T-cell (primary cell): ENCODE data around the gene HNRNPA3. TPM values are rescaled to one million over a fixed set of nuclear protein-coding genes. Genes with fewer than 3 reads are reported as not detected.
A peak's percentile ranks its signal among the peaks of the same experiment; 100 is the strongest.
"Not testable (repeated sequence)": the region's sequence is repeated elsewhere in the genome, so short reads cannot be mapped to it uniquely, and the experiment has no call there.

Source experiments
- ATAC-seq, 4 experiments: fragments of 200-7000 bp in 3 of 4; fragments of 150-1000 bp in 1 of 4; cut with Tn5 transposase; replicated peaks in 1 of 4; 1 replicate in 3 of 4; 2 replicates in 1 of 4; pipeline ENCODE4 v1.10.0; 2021; ENCODE audit warnings: moderate library complexity in 3 of 4, mild to moderate bottlenecking in 2 of 4, moderate number of reproducible peaks in 1 of 4
- CTCF ChIA-PET, 2 donors: fragments of 300-600 bp; sonication (Branson Sonifier 250); formaldehyde crosslinking; loops; one replicate each; lab custom pipeline; 2022; ENCODE audit warnings: antibody characterized with exemption in 2 of 2; lab: Charles Lee
- POLR2A ChIA-PET, 2 donors: fragments of 300-600 bp; sonication (Branson Sonifier 250); formaldehyde crosslinking; loops; one replicate each; lab custom pipeline; 2022; ENCODE audit warnings: antibody characterized with exemption in 2 of 2; lab: Charles Lee
- DNase-seq, 35 experiments: peaks; one replicate each; pipeline versions ENCODE4 v3.0.0 to v3.0.0-alpha.2; 2013 to 2023
- H3K27ac ChIP-seq: one replicate; pipeline ENCODE4 v1.5.1; 2013; ENCODE audit warnings: low read length
- H3K27me3 ChIP-seq, 2 experiments: replicated peaks in 1 of 2; 1 replicate in 1 of 2; 2 replicates in 1 of 2; pipeline versions ENCODE4 v1.6.1 to v1.7.0; 2013; ENCODE audit warnings: low read length in 1 of 2, mixed read lengths in 1 of 2; ENCODE audit not compliant: control insufficient read depth in 2 of 2, insufficient read depth in 2 of 2; ENCODE audit errors: extremely low read depth in 1 of 2
- H3K36me3 ChIP-seq, 2 donors: 1 replicate in 1 of 2; 2 replicates in 1 of 2; pipeline versions ENCODE4 v1.6.1 to v1.7.0; 2013; ENCODE audit warnings: low read length in 1 of 2; ENCODE audit not compliant: control insufficient read depth in 2 of 2, insufficient read depth in 1 of 2; ENCODE audit errors: extremely low read depth in 1 of 2
- H3K4me1 ChIP-seq, 2 experiments: 1 replicate in 1 of 2; 2 replicates in 1 of 2; pipeline versions ENCODE4 v1.6.1 to v1.7.0; 2013; ENCODE audit warnings: low read length in 2 of 2, mixed read lengths in 1 of 2; ENCODE audit not compliant: insufficient read depth in 2 of 2, control insufficient read depth in 1 of 2; ENCODE audit errors: extremely low read depth in 1 of 2
- H3K4me3 ChIP-seq, 2 donors: 1 replicate in 1 of 2; 2 replicates in 1 of 2; pipeline versions ENCODE4 v1.5.1 to v1.7.0; 2013; ENCODE audit warnings: mild to moderate bottlenecking in 2 of 2, low read length in 1 of 2, moderate library complexity in 1 of 2; ENCODE audit not compliant: control insufficient read depth in 1 of 2; ENCODE audit errors: extremely low read depth in 1 of 2
- H3K9me3 ChIP-seq: 2 replicates; pipeline ENCODE4 v1.7.0; 2013
- H3K27ac Mint-ChIP-seq, 2 donors: one replicate each; pipeline ENCODE4 v1.8.0; 2020 to 2021; ENCODE audit warnings: mild to moderate bottlenecking in 2 of 2, mixed read lengths in 2 of 2
- H3K27me3 Mint-ChIP-seq, 2 donors: one replicate each; pipeline ENCODE4 v1.8.0; 2021 to 2022; ENCODE audit warnings: mixed read lengths in 2 of 2
- H3K36me3 Mint-ChIP-seq: one replicate; pipeline ENCODE4 v1.8.0; 2021; ENCODE audit warnings: mixed read lengths
- H3K4me1 Mint-ChIP-seq, 3 donors: one replicate each; pipeline ENCODE4 v1.8.0; 2020 to 2022; ENCODE audit warnings: mixed read lengths in 3 of 3, mild to moderate bottlenecking in 1 of 3
- H3K4me3 Mint-ChIP-seq, 3 donors: one replicate each; pipeline ENCODE4 v1.8.0; 2020 to 2022; ENCODE audit warnings: mild to moderate bottlenecking in 3 of 3, mixed read lengths in 3 of 3, moderate library complexity in 3 of 3
- H3K9me3 Mint-ChIP-seq, 3 donors: one replicate each; pipeline ENCODE4 v1.8.0; 2020 to 2022; ENCODE audit warnings: mixed read lengths in 3 of 3
- WGBS: methylation state at CpG from one replicate; pipeline ENCODE4 v1.1.5; 2013; ENCODE audit warnings: missing lambda C conversion rate; ENCODE audit not compliant: insufficient coverage; 5-methylcytosine and 5-hydroxymethylcytosine counted together
- total RNA-seq, 35 experiments: library from RNA in 6 of 35; stranded (reverse) in 6 of 35; fragments of 120-200 nt in 1 of 35; gene quantifications; one replicate each; pipeline versions ENCODE4 v1.2.1 to v1.2.4 and lab custom pipeline; 2013 to 2026

The HNRNPA3 gene
- total RNA-seq, 5 donors from 2014 or later (not counting 1 experiment from before 2014, with no cell fraction given) = 134 to 220 (median 151) TPM

DNA sequence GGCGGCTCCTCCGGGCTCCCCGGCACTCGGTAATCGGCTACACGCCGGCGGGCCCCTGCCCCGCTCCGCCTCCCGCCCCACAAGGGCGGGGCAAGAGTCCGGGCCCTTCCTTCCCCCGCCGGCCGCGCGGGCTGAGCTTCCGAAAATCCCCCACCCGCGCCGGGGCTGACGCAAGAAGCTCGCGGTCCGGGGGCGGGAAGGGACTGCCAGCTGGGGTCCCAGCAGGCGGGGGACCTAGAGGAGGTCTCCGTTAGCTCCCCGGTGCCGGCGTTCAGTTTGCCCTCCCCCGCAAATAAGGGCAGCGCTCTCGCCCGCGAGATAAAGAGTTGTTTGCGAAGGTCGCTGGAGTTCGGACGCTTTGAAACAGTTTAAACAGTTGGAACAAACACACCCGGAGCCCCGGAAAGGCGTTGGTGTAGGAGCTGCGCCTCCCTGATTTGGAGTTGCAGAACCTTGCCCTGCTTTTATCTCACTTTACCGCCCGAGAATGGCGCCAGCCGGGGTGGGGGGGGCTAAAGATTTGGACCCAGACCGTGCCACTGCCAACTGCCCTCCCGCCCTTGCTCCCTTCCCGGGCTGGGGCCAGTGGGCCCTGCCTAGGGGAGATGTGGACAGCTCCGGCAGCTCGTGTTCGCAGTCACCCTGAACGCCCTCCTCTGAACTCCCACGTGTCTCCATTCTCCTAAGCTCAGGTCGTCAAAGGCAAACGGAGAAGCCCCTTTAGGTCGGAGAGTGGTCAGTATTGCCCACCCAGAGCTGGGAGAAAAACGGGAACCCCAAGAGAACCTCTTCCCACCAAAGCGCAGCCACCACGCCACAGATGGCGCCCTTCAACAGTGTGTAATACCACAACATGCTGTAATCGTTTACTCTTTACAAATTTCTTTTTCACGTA, 52.3 kb downstream of the HNRNPA3 start, which contains the start of gene NFE2L2:
Gene NFE2L2, minus strand, starts transcription at position 35 of the 895 bp plus-strand sequence. CDS start 151 bp downstream, outside the sequence.
- Histone ChIP-seq H3K27me3 (no peaks in the 10 kb centered on the region), H3K9me3 (no peaks in the 10 kb centered on the region), H3K27ac (peak within 1 kb of the TSS; percentile 98), H3K4me1 (peaks cover 26 to 33% of the 10 kb centered on the region in 2 experiments), H3K36me3 (no peaks in the 10 kb centered on the region), H3K4me3 (peak within 1 kb of the TSS; percentile 84 to 91)
- Mint-ChIP-seq H3K27ac (peak within 1 kb of the TSS; percentile 99), H3K9me3 (no peaks in the 10 kb centered on the region), H3K4me1 (peaks cover 41 to 49% (median 47%) of the 10 kb centered on the region in 3 donors), H3K36me3 (peaks cover 11% of the 10 kb centered on the region), H3K27me3 (no peaks in the 10 kb centered on the region), H3K4me3 (peak within 1 kb of the TSS; percentile 96 to 97 (median 96))
- ChIA-PET CTCF (interaction anchor here (0.6 to 4.4 kb wide), 32 partner anchors 9 to 233 kb away, joined by 3 to 74 read pairs (median 6); partner anchors contain the start of genes AGPS (in 1 of the 2) and HNRNPA3 (in 1 of the 2)), POLR2A (interaction anchor here (0.5 to 4.1 kb wide), 39 partner anchors 10 to 1568 kb away, joined by 3 to 66 read pairs (median 4); partner anchors contain the start of gene HNRNPA3 (in 1 of the 2))
- ATAC-seq (peak; percentile 69 to 74 (median 74)), DNase-seq (peak; percentile 84 to 97 (median 94))
- under 1% methylated on average over 46 of the region's 66 CpGs for WGBS

DNA sequence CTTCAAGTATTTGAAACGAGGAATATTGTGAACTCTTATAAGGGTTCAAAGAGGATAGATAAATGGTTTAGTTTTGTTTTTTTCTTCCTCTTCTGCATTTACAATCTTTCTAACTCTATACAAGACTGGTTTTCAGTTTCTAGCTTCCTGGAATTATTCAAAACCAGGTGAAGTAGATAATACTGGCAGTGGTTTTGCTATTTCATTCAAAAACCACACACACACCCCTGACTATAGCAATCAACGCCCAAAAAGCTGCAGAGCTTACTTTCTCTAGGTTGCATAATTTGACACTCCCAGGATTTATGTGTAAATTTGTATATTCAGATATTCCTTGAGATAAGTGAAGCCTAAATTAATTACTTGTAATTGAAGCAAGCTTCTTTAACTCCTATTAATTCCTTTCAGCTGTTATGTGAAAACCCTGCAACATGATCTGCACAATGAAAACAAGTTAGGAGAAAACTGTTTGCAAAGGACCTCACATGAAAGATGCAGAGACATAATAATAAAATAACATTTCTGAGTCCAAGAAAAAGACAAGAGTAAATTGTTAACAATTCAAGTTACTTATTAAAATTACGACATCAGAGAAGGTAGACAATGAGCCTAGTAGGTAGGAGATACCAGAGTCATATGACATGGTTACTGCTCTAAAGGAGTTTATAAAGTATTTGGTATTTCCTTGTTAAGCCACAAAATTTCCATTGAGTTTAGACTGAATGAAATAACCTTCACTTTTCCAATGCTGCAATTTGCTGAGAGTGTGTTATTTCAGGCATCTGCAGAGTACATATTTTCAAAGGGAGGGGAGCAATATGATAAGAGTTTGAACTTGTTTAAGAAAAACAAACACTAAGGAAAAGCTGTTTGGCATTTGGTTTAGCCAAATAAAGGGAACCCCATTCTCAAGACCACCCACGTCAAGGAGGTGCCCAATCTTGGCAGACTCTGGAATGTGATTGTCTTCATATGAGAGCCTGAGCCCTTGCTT, 53.5 kb downstream of the HNRNPA3 start:
- peaks cover 5% of the 10 kb centered on the region for H3K36me3 Mint-ChIP-seq
- ATAC-seq (no peak), DNase-seq (peak in 1 of 35 experiments; percentile 44)
- peak overlapping the region; percentile 96 to 97 (median 96) for H3K4me3 Mint-ChIP-seq
- no peaks in the 10 kb centered on the region for H3K36me3 ChIP-seq
- ChIA-PET POLR2A (interaction anchor here (0.5 to 4.1 kb wide), 13 partner anchors 11 to 506 kb away, joined by 3 to 66 read pairs (median 4); partner anchors contain the start of gene HNRNPA3 (in 1 of the 2)), CTCF (interaction anchor here (0.6 to 4.4 kb wide), 17 partner anchors 8 to 118 kb away, joined by 4 to 74 read pairs (median 6); partner anchors contain the start of gene HNRNPA3 (in 1 of the 2))
- no peaks in the 10 kb centered on the region for H3K9me3 Mint-ChIP-seq
- H3K27me3 ChIP-seq = no peaks in the 10 kb centered on the region
- H3K27ac Mint-ChIP-seq = peak overlapping the region; percentile 99
- peaks cover 31 to 39% (median 36%) of the 10 kb centered on the region in 3 donors for H3K4me1 Mint-ChIP-seq
- no peaks in the 10 kb centered on the region for H3K27me3 Mint-ChIP-seq
- H3K9me3 ChIP-seq = no peaks in the 10 kb centered on the region
- peak overlapping the region; percentile 84 to 91 for H3K4me3 ChIP-seq
- H3K27ac ChIP-seq = peak overlapping the region; percentile 98
- no CpG with 5 or more reads among the region's 4 CpGs for WGBS
- peaks cover 15 to 25% of the 10 kb centered on the region in 2 experiments for H3K4me1 ChIP-seq

DNA sequence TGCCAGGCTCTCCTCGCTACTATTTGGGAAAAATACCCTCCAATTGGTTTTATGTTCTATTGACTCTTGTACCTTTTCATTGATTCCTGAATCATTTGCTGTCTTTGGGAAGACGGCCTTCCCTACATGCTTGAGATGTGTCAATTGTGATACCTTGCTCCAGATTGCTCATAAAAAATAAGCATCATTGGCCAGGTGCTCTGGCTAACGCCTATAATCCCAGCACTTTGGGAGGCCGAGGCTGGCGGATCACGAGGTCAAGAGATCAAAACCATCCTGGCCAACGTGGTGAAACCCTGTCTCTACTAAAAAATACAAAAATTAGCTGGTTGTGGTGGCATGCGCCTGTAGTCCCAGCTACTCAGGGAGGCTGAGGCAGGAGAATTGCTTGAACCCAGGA, 54.4 kb downstream of the HNRNPA3 start:
- peaks cover 10 to 16% of the 10 kb centered on the region in 2 experiments for H3K4me1 ChIP-seq
- ChIA-PET CTCF (interaction anchor here (1.2 to 4.4 kb wide), 3 partner anchors 28 to 119 kb away, joined by 4 to 39 read pairs (median 4); no protein-coding TSS in a partner anchor), POLR2A (interaction anchor here (0.6 kb wide), 2 partner anchors 27 to 65 kb away, joined by 4 to 5 read pairs; no protein-coding TSS in a partner anchor)
- H3K4me3 ChIP-seq, H3K27me3 ChIP-seq, H3K36me3 ChIP-seq, H3K4me3 Mint-ChIP-seq, H3K36me3 Mint-ChIP-seq, DNase-seq, H3K9me3 Mint-ChIP-seq, ATAC-seq, H3K27me3 Mint-ChIP-seq, H3K9me3 ChIP-seq: not testable (repeated sequence)
- peaks cover 23 to 30% (median 28%) of the 10 kb centered on the region in 3 donors for H3K4me1 Mint-ChIP-seq
- peak overlapping the region; percentile 99 for H3K27ac Mint-ChIP-seq
- WGBS = 93% methylated on average over 4 of the region's 8 CpGs
- peak overlapping the region; percentile 9 for H3K27ac ChIP-seq

DNA sequence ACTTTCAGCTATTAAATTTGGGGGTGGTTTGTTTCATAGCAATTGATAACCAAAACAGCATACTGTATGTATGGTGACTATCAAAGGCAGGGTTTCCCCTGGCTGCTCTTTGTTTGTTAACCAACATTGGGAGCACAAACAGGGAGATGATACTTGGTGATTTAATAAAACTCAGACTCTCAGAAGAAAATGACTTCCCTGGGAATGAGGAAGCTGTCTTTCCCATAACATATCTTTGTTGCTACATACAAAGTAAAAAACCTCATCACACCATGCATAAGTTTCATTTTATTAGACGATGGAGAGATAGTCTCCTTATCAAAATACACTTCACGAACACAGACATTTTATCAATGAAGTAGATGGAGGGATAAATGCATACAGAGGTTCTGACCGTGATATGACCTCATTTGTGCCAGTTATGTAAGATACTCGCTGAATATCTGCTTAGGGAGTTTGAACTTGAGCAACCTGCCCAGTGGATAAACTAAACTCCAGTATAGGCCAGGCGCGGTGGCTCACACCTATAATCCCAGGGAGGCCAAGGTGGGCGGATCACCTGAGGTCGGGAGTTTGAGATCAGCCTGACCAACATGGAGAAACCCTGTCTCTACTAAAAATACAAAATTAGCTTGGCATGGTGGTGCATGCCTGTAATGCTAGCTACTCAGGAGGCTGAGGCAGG, 55.7 kb downstream of the HNRNPA3 start:
- Mint-ChIP-seq H3K9me3 (no peaks in the 10 kb centered on the region), H3K27ac (no peak overlapping the region), H3K27me3 (no peaks in the 10 kb centered on the region), H3K4me1 (peaks cover 20 to 27% (median 26%) of the 10 kb centered on the region in 3 donors), H3K36me3 (no peaks in the 10 kb centered on the region), H3K4me3 (no peak overlapping the region)
- no peak overlapping the region for H3K4me3 ChIP-seq
- no peaks in the 10 kb centered on the region for H3K36me3 ChIP-seq
- 100% methylated on average over 2 of the region's 8 CpGs for WGBS
- ChIA-PET CTCF (interaction anchor here (0.5 to 0.8 kb wide), 5 partner anchors 8 to 148 kb away, joined by 3 to 6 read pairs (median 4); no protein-coding TSS in a partner anchor), POLR2A (no interaction called here)
- no peak for DNase-seq
- no peak for ATAC-seq
- H3K4me1 ChIP-seq = peaks cover 8 to 10% of the 10 kb centered on the region in 2 experiments
- no peak overlapping the region for H3K27ac ChIP-seq
- H3K9me3 ChIP-seq = no peaks in the 10 kb centered on the region
- no peaks in the 10 kb centered on the region for H3K27me3 ChIP-seq

DNA sequence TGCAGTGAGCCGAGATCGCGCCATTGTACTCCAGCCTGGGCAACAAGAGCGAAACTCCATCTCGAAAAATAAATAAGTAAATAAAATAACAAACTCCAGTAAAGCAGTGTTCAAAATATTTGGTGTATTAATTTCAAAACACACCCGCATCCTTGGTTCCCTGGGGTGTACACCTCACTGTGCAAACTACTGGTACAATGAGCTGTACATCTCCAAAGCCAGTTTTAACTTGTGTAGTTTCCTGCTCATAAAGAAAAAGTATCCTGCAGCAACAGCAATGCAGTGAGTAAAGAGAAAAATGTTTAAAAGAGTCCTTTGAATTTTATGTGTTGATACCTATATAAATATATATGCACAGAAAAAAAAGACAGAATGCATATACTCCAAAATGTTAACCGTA, 56.3 kb downstream of the HNRNPA3 start:
- no peak overlapping the region for H3K27ac ChIP-seq
- no peaks in the 10 kb centered on the region for H3K9me3 Mint-ChIP-seq
- H3K36me3 ChIP-seq = no peaks in the 10 kb centered on the region
- no CpG with 5 or more reads among the region's 7 CpGs for WGBS
- peaks cover 8 to 10% of the 10 kb centered on the region in 2 experiments for H3K4me1 ChIP-seq
- H3K4me3 ChIP-seq = no peak overlapping the region
- CTCF ChIA-PET = no interaction called here
- no peak for DNase-seq
- H3K4me3 Mint-ChIP-seq = no peak overlapping the region
- POLR2A ChIA-PET = no interaction called here
- no peak overlapping the region for H3K27ac Mint-ChIP-seq
- no peak for ATAC-seq
- no peaks in the 10 kb centered on the region for H3K27me3 Mint-ChIP-seq
- no peaks in the 10 kb centered on the region for H3K27me3 ChIP-seq
- peaks cover 20 to 29% (median 27%) of the 10 kb centered on the region in 3 donors for H3K4me1 Mint-ChIP-seq
- H3K36me3 Mint-ChIP-seq = no peaks in the 10 kb centered on the region
- no peaks in the 10 kb centered on the region for H3K9me3 ChIP-seq
